OCI-LY1 (cell line): ENCODE data around the gene PGAP6.

Source experiments
- EZH2 ChIP-seq: fragments of 200-600 bp; sonication (generic), shearing (Covaris generic); IDR thresholded peaks from 2 replicates; pipeline ENCODE4 v1.8.0; 2017; ENCODE audit warnings: borderline replicate concordance, mixed run types, mild to moderate bottlenecking, antibody characterized with exemption, low read length, moderate library complexity, mixed read lengths
- TF ChIP-seq, protein P1 (sequence below): fragments of 200-600 bp; sonication (generic), shearing (Covaris generic); IDR thresholded peaks from 2 replicates; pipeline ENCODE4 v1.5.1; 2017; ENCODE audit warnings: mild to moderate bottlenecking, antibody characterized with exemption, low read length, moderate library complexity, mixed read lengths

DNA sequence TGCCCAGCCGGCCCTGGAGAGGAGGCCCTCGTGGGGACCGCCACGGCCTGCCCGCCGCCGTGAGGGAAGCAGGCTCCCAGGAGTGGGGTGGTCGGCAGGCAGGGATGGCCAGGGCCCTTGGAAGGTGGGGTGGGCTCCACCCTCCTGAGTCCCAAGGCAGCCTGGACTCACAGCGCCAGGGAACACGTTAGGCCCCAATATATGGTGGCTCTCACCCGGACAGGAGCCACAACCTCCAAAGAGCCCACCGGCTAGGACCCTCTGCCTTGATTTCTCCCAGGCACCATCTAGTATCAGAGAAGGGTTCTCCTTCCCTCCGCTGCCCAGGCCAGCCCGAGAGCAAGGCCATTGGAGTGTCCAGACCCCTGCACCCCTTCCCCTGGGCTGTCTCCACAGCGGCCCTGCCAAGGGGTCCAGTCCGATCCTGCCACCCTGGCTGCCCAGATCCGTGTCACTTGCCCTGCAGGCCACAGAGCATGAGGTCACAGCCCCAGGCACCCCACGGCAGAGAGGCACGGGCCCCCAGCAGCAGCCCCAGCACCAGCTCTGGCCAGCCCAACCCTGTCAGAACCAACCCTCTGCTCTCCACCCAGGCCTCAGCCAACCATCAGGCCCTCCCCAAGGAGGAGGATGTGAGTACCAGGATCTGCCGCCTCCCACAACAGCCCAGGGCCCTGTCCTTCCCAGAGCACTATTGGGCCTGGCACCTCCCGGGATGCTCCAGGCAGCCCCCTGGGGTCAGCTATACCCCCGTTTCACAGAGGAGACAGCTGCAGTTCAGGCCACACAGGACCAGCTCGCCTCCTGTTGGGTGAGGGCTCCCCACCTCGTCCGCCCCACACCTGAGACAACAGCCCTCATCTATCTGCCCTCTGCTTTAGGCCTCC, 28.1 kb downstream of the PGAP6 start:
- TF ChIP-seq, protein P1, sequence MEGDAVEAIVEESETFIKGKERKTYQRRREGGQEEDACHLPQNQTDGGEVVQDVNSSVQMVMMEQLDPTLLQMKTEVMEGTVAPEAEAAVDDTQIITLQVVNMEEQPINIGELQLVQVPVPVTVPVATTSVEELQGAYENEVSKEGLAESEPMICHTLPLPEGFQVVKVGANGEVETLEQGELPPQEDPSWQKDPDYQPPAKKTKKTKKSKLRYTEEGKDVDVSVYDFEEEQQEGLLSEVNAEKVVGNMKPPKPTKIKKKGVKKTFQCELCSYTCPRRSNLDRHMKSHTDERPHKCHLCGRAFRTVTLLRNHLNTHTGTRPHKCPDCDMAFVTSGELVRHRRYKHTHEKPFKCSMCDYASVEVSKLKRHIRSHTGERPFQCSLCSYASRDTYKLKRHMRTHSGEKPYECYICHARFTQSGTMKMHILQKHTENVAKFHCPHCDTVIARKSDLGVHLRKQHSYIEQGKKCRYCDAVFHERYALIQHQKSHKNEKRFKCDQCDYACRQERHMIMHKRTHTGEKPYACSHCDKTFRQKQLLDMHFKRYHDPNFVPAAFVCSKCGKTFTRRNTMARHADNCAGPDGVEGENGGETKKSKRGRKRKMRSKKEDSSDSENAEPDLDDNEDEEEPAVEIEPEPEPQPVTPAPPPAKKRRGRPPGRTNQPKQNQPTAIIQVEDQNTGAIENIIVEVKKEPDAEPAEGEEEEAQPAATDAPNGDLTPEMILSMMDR = no peak
- no peak for TF ChIP-seq EZH2
